Activated T-cell treated with anti-CD3 and anti-CD28 coated beads, Interleukin-2, amount 50 U/mL, for 24 hours (primary cell): ENCODE data around the gene MYEOV.

Source experiments
- DNase-seq: peaks from one replicate; pipeline ENCODE4 v3.0.0-alpha.2; 2020
- H3K27ac Mint-ChIP-seq: 2 replicates; pipeline ENCODE4 v1.8.0; 2020; ENCODE audit warnings: mild to moderate bottlenecking, mixed read lengths
- H3K27me3 Mint-ChIP-seq: 2 replicates; pipeline ENCODE4 v1.8.0; 2020; ENCODE audit warnings: mixed read lengths
- H3K36me3 Mint-ChIP-seq: 2 replicates; pipeline ENCODE4 v1.8.0; 2020; ENCODE audit warnings: low read depth, mixed read lengths
- H3K4me1 Mint-ChIP-seq: 2 replicates; pipeline ENCODE4 v1.8.0; 2020; ENCODE audit warnings: low read depth, mixed read lengths
- H3K4me3 Mint-ChIP-seq: 2 replicates; pipeline ENCODE4 v1.8.0; 2020; ENCODE audit warnings: mild to moderate bottlenecking, moderate library complexity, mixed read lengths
- H3K9me3 Mint-ChIP-seq: 2 replicates; pipeline ENCODE4 v1.8.0; 2020; ENCODE audit warnings: mixed read lengths

The MYEOV gene

GRCh38 chr11:69309631-69310280 lies 15.8 kb downstream of the MYEOV start:
- no peaks in the 10 kb centered on the region for H3K27me3 Mint-ChIP-seq
- peaks cover 31% of the 10 kb centered on the region for H3K4me1 Mint-ChIP-seq
- H3K4me3 Mint-ChIP-seq, result no peak overlapping the region
- no peak for DNase-seq
- no peaks in the 10 kb centered on the region for H3K9me3 Mint-ChIP-seq
- no peak overlapping the region for H3K27ac Mint-ChIP-seq
- H3K36me3 Mint-ChIP-seq, result no peaks in the 10 kb centered on the region

GRCh38 chr11:69310351-69310750 lies 16.4 kb downstream of the MYEOV start:
- H3K27me3 Mint-ChIP-seq, result no peaks in the 10 kb centered on the region
- no peak overlapping the region for H3K27ac Mint-ChIP-seq
- no peaks in the 10 kb centered on the region for H3K9me3 Mint-ChIP-seq
- no peak overlapping the region for H3K4me3 Mint-ChIP-seq
- no peaks in the 10 kb centered on the region for H3K36me3 Mint-ChIP-seq
- H3K4me1 Mint-ChIP-seq, result peaks cover 31% of the 10 kb centered on the region
- DNase-seq, result no peak

GRCh38 chr11:69310934-69311766 lies 17.2 kb downstream of the MYEOV start:
- H3K9me3 Mint-ChIP-seq, result no peaks in the 10 kb centered on the region
- H3K27ac Mint-ChIP-seq, result peak overlapping the region; percentile 75
- peaks cover 31% of the 10 kb centered on the region for H3K4me1 Mint-ChIP-seq
- H3K36me3 Mint-ChIP-seq, result no peaks in the 10 kb centered on the region
- peak; percentile 55 for DNase-seq
- no peak overlapping the region for H3K4me3 Mint-ChIP-seq
- H3K27me3 Mint-ChIP-seq, result no peaks in the 10 kb centered on the region

GRCh38 chr11:69311767-69312385 lies 17.9 kb downstream of the MYEOV start:
- Mint-ChIP-seq H3K27ac (peak overlapping the region; percentile 80), H3K4me3 (peak overlapping the region; percentile 39), H3K27me3 (no peaks in the 10 kb centered on the region), H3K9me3 (no peaks in the 10 kb centered on the region), H3K36me3 (no peaks in the 10 kb centered on the region), H3K4me1 (peaks cover 31% of the 10 kb centered on the region)
- DNase-seq, result peak; percentile 44

- peak; percentile 31 for DNase-seq
- H3K9me3 Mint-ChIP-seq, result no peaks in the 10 kb centered on the region
Observed at GRCh38 chr11:69312453-69313404, 18.8 kb downstream of the MYEOV start.

GRCh38 chr11:69313992-69314391 lies 20.0 kb downstream of the MYEOV start:
- Mint-ChIP-seq H3K27ac (no peak overlapping the region), H3K9me3 (no peaks in the 10 kb centered on the region), H3K36me3 (no peaks in the 10 kb centered on the region), H3K4me3 (no peak overlapping the region), H3K27me3 (no peaks in the 10 kb centered on the region), H3K4me1 (peaks cover 46% of the 10 kb centered on the region)
- DNase-seq, result no peak

More at GRCh38 chr11:69312453-69313404, 18.8 kb downstream of the MYEOV start:
- H3K27ac Mint-ChIP-seq, result no peak overlapping the region
- no peaks in the 10 kb centered on the region for H3K36me3 Mint-ChIP-seq
- H3K27me3 Mint-ChIP-seq, result no peaks in the 10 kb centered on the region
- peaks cover 39% of the 10 kb centered on the region for H3K4me1 Mint-ChIP-seq
- no peak overlapping the region for H3K4me3 Mint-ChIP-seq

- Mint-ChIP-seq H3K4me1 (peaks cover 43% of the 10 kb centered on the region), H3K27ac (no peak overlapping the region), H3K27me3 (no peaks in the 10 kb centered on the region), H3K9me3 (no peaks in the 10 kb centered on the region), H3K4me3 (no peak overlapping the region), H3K36me3 (no peaks in the 10 kb centered on the region)
- DNase-seq, result no peak
Observed at GRCh38 chr11:69314555-69314954, 20.6 kb downstream of the MYEOV start.

GRCh38 chr11:69316956-69317355 lies 23.0 kb downstream of the MYEOV start:
- H3K27me3 Mint-ChIP-seq, result no peaks in the 10 kb centered on the region
- no peak overlapping the region for H3K4me3 Mint-ChIP-seq
- no peaks in the 10 kb centered on the region for H3K36me3 Mint-ChIP-seq
- peaks cover 24% of the 10 kb centered on the region for H3K4me1 Mint-ChIP-seq
- DNase-seq, result peak; percentile 26
- no peaks in the 10 kb centered on the region for H3K9me3 Mint-ChIP-seq
- no peak overlapping the region for H3K27ac Mint-ChIP-seq

GRCh38 chr11:69317401-69318092 lies 23.6 kb downstream of the MYEOV start:
- Mint-ChIP-seq H3K4me3 (no peak overlapping the region), H3K36me3 (no peaks in the 10 kb centered on the region), H3K27me3 (no peaks in the 10 kb centered on the region), H3K4me1 (peaks cover 19% of the 10 kb centered on the region), H3K27ac (no peak overlapping the region), H3K9me3 (no peaks in the 10 kb centered on the region)
- DNase-seq, result no peak

- Mint-ChIP-seq H3K27ac (no peak overlapping the region), H3K9me3 (no peaks in the 10 kb centered on the region), H3K27me3 (no peaks in the 10 kb centered on the region), H3K4me1 (peaks cover 16% of the 10 kb centered on the region), H3K36me3 (no peaks in the 10 kb centered on the region), H3K4me3 (no peak overlapping the region)
- DNase-seq, result no peak
Observed at GRCh38 chr11:69318093-69318420, 24.1 kb downstream of the MYEOV start.

GRCh38 chr11:69319255-69320106 lies 25.5 kb downstream of the MYEOV start:
- H3K4me3 Mint-ChIP-seq, result no peak overlapping the region
- no peaks in the 10 kb centered on the region for H3K9me3 Mint-ChIP-seq
- no peaks in the 10 kb centered on the region for H3K27me3 Mint-ChIP-seq
- no peak overlapping the region for H3K27ac Mint-ChIP-seq
- peak; percentile 17 for DNase-seq
- H3K4me1 Mint-ChIP-seq, result peaks cover 16% of the 10 kb centered on the region
- H3K36me3 Mint-ChIP-seq, result no peaks in the 10 kb centered on the region

GRCh38 chr11:69320326-69320725 lies 26.4 kb downstream of the MYEOV start:
- Mint-ChIP-seq H3K4me3 (no peak overlapping the region), H3K27me3 (no peaks in the 10 kb centered on the region), H3K4me1 (peaks cover 16% of the 10 kb centered on the region), H3K27ac (no peak overlapping the region), H3K36me3 (no peaks in the 10 kb centered on the region), H3K9me3 (no peaks in the 10 kb centered on the region)
- DNase-seq, result no peak
